Activated CD8-positive, alpha-beta T cell treated with anti-CD3 and anti-CD28 coated beads for 36 hours (primary cell): ENCODE data around the gene MMP28. TPM values are rescaled to one million over a fixed set of nuclear protein-coding genes. Genes with fewer than 3 reads are reported as not detected.

Experiments used
- ATAC-seq: fragments of 200-7000 bp; cut with Tn5 transposase; one replicate; pipeline ENCODE4 v1.10.0; 2021; ENCODE audit warnings: mild to moderate bottlenecking, moderate library complexity
- CTCF ChIA-PET: fragments of 350-600 bp; sonication (Branson Sonifier 250); formaldehyde crosslinking; loops from one replicate; lab custom pipeline; 2021; ENCODE audit warnings: antibody characterized with exemption; lab: Charles Lee
- POLR2A ChIA-PET: fragments of 350-600 bp; sonication (Branson Sonifier 250); formaldehyde crosslinking; loops from one replicate; lab custom pipeline; 2021; ENCODE audit warnings: antibody characterized with exemption; lab: Charles Lee
- DNase-seq: peaks from one replicate; pipeline ENCODE4 v3.0.0-alpha.2; 2020
- H3K27ac Mint-ChIP-seq: one replicate; pipeline ENCODE4 v1.8.0; 2021; ENCODE audit warnings: mild to moderate bottlenecking, mixed read lengths
- H3K27me3 Mint-ChIP-seq: one replicate; pipeline ENCODE4 v1.8.0; 2021; ENCODE audit warnings: mixed read lengths
- H3K36me3 Mint-ChIP-seq: one replicate; pipeline ENCODE4 v1.8.0; 2021; ENCODE audit warnings: low read depth, mixed read lengths
- H3K4me1 Mint-ChIP-seq: one replicate; pipeline ENCODE4 v1.8.0; 2021; ENCODE audit warnings: low read depth, mixed read lengths
- H3K4me3 Mint-ChIP-seq: one replicate; pipeline ENCODE4 v1.8.0; 2021; ENCODE audit warnings: mild to moderate bottlenecking, moderate library complexity, mixed read lengths
- H3K9me3 Mint-ChIP-seq: one replicate; pipeline ENCODE4 v1.8.0; 2021; ENCODE audit warnings: mixed read lengths
- CTCF ChIP-seq: fragments of 200-600 bp; IDR thresholded peaks from one replicate; pipeline ENCODE4 v1.8.0; 2022; ENCODE audit warnings: antibody characterized with exemption, mild to moderate bottlenecking
- intact Hi-C: fragments of 100-400 bp; cut with micrococcal nuclease; formaldehyde crosslinking; loops from one replicate; pipeline ENCODE4 v1.10.0; 2022
- total RNA-seq, 2 experiments: library from RNA; stranded (reverse); gene quantifications; one replicate each; pipeline ENCODE4 v1.2.3, GENCODE V29; 2021

Gene MMP28
- total RNA-seq, 2 experiments from 2014 or later = 0.41 TPM; not detected in 1

DNA sequence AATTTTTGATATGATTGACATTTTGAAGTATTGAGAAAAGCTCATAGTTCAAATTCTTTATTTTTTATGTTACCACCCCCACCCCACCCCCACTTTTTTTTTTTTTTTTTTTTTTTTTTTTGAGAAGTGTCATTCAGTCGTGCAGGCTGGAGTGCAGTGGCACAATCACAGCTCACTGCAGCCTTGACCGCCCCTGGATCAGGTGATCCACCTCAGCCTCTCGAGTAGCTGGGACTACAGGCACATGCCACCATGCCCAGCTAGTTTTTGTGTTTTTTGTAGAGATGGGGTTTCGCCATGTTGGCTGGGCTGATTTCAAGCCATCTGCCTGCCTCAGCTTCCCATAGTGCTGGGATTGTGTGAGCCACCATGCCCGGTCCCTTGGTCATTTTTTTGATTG, 21.3 kb upstream of the MMP28 start:
- ATAC-seq (no peak), DNase-seq (no peak)
- H3K27me3 Mint-ChIP-seq = no peaks in the 10 kb centered on the region
- no peak overlapping the region for H3K4me3 Mint-ChIP-seq
- intact Hi-C loops = no loop called here
- POLR2A ChIA-PET = interaction anchor here (0.5 to 3.2 kb wide), 3 partner anchors 8 to 49 kb away, joined by 3 to 18 read pairs (median 3); partner anchors contain the start of gene TAF15
- CTCF ChIA-PET = interaction anchor here (1.0 to 3.0 kb wide), 4 partner anchors 12 to 53 kb away, joined by 4 to 21 read pairs (median 8); no protein-coding TSS in a partner anchor
- no peak overlapping the region for H3K27ac Mint-ChIP-seq
- peaks cover 57% of the 10 kb centered on the region for H3K36me3 Mint-ChIP-seq
- TF ChIP-seq CTCF = no peak
- H3K9me3 Mint-ChIP-seq = no peaks in the 10 kb centered on the region
- H3K4me1 Mint-ChIP-seq = peaks cover 57% of the 10 kb centered on the region

DNA sequence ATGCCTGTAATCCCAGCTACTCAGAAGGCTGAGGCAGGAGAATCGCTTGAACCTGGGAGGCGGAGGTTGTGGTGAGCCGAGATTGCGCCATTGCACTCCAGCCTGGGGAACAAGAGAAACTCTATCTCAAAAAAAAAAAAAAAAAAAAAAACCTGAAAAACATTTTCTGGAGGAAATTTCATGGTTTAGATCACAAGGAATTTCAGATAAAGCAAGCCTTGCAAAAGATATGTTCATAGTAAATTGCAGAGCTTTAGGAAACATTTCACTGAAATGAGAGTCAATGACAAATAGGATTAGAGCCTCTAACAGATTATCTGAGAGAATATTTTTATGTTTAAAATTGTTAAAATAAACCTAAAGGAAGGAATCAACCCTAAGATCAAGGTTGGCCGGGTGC, 17.0 kb upstream of the MMP28 start:
- POLR2A ChIA-PET = interaction anchor here (1.0 to 1.3 kb wide), 2 partner anchors 8 to 48 kb away, joined by 3 to 4 read pairs; no protein-coding TSS in a partner anchor
- CTCF ChIA-PET = interaction anchor here (1.0 to 3.5 kb wide), 4 partner anchors 13 to 65 kb away, joined by 3 to 21 read pairs (median 4); no protein-coding TSS in a partner anchor
- TF ChIP-seq CTCF = no peak
- Mint-ChIP-seq H3K27ac (no peak overlapping the region), H3K36me3 (peaks cover 51% of the 10 kb centered on the region), H3K27me3 (no peaks in the 10 kb centered on the region), H3K4me1 (peaks cover 63% of the 10 kb centered on the region), H3K9me3 (no peaks in the 10 kb centered on the region), H3K4me3 (no peak overlapping the region)
- ATAC-seq (no peak), DNase-seq (no peak)
- intact Hi-C loops = no loop called here

DNA sequence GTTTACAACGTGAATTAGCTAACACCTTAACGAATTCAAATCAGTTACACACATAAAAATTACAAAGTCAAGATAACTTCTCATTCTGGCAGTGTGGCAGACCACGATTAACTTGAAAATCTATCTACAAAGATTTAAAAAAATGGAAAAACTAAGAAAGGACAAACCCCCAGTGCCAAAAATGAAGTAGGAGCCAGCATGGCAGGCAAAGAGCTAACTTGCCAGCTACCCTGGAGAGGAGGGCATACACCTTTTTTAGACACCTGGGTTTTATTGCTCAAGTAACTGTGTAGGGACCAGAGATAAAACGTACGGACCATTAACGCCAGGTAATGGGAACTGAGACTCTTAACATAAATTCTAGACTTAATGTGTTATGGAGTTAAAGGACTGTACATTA, 16.3 kb upstream of the MMP28 start:
- POLR2A ChIA-PET = interaction anchor here (1.0 to 1.3 kb wide), 2 partner anchors 9 to 47 kb away, joined by 3 to 4 read pairs; no protein-coding TSS in a partner anchor
- no peak for ATAC-seq
- no peak for DNase-seq
- TF ChIP-seq CTCF = no peak
- peaks cover 51% of the 10 kb centered on the region for H3K36me3 Mint-ChIP-seq
- H3K27me3 Mint-ChIP-seq = no peaks in the 10 kb centered on the region
- CTCF ChIA-PET = interaction anchor here (1.7 to 3.5 kb wide), 3 partner anchors 8 to 47 kb away, joined by 4 to 21 read pairs (median 5); no protein-coding TSS in a partner anchor
- H3K9me3 Mint-ChIP-seq = no peaks in the 10 kb centered on the region
- no peak overlapping the region for H3K27ac Mint-ChIP-seq
- intact Hi-C loops = no loop called here
- peaks cover 67% of the 10 kb centered on the region for H3K4me1 Mint-ChIP-seq
- peak overlapping the region; percentile 8 for H3K4me3 Mint-ChIP-seq

DNA sequence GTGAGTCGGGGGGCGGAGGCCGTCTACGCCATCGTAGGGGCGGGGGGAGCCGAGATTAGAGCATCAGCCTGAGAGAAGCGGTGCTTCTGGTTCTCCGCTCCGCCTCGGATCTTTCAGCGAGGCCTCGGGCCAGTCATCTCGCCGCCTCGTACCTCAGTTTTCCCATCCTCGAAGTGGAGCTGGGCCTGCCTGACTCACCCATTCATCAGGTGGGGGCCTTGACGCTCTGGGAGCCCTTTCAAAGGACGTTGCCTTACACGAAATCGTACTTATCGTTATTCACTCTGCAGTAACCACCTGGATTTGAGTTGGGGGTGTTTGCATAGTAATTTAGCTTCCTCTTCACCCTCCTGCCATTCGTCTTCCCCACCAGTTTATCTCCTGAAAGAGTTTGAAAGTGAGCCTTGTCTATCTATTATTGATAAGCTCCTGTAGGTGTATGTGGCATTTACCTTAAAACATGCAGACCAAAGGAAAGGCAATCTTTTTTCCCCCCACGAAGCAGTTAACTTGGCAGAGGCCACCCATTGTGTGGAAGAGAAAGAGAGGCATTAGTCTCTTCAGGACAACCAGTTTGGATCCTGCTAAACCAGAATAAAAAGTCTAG, 14.5 kb upstream of the MMP28 start:
- Mint-ChIP-seq H3K27me3 (no peaks in the 10 kb centered on the region), H3K36me3 (peaks cover 36% of the 10 kb centered on the region), H3K4me1 (peaks cover 60% of the 10 kb centered on the region), H3K9me3 (no peaks in the 10 kb centered on the region), H3K27ac (peak overlapping the region; percentile 100), H3K4me3 (peak overlapping the region; percentile 89)
- peak; percentile 0 for ATAC-seq
- ChIA-PET CTCF (interaction anchor here (1.3 to 7.8 kb wide), 10 partner anchors 10 to 87 kb away, joined by 4 to 292 read pairs (median 12); partner anchors contain the start of genes C17orf50 and MMP28), POLR2A (interaction anchor here (0.6 to 3.9 kb wide), 23 partner anchors 8 to 685 kb away, joined by 3 to 50 read pairs (median 4); partner anchors contain the start of genes CCL5, MMP28 and PEX12)
- DNase-seq = no peak
- no peak for TF ChIP-seq CTCF
- intact Hi-C loops = no loop called here
